GM11168 (cell line): ENCODE data around the gene OPA1.

Experiments
- in situ Hi-C: fragments of 300-500 bp; cut with MboI; formaldehyde crosslinking; loops from one replicate; pipeline ENCODE4 v1.12.0; 2022; ENCODE audit warnings: low sequenced_read_pairs; ENCODE audit not compliant: unreplicated experiment

OPA1 gene

GRCh38 chr3:193592841-193593667, at the start of gene OPA1:
TSS of gene OPA1 (plus strand) at chr3:193593208. CDS start at chr3:193593378, 170 bp downstream.
- in situ Hi-C loops = no loop called here

GRCh38 chr3:193544289-193544688, 48.7 kb upstream of the OPA1 start:
- in situ Hi-C loops = no loop called here

- in situ Hi-C loops = no loop called here
Measured at GRCh38 chr3:193545304-193545703, 47.7 kb upstream of the OPA1 start.

- in situ Hi-C loops = no loop called here
Measured at GRCh38 chr3:193546129-193546528, 46.9 kb upstream of the OPA1 start.

- in situ Hi-C loops = no loop called here
Measured at GRCh38 chr3:193548406-193548805, 44.6 kb upstream of the OPA1 start.

GRCh38 chr3:193552923-193553322, 40.1 kb upstream of the OPA1 start:
- in situ Hi-C loops = loop anchor here (25.0 kb wide), 2 partner anchors 491 to 741 kb away; no protein-coding TSS in a partner anchor

- in situ Hi-C loops = loop anchor here (25.0 kb wide), 2 partner anchors 491 to 741 kb away; no protein-coding TSS in a partner anchor
Measured at GRCh38 chr3:193553586-193553985, 39.4 kb upstream of the OPA1 start.

- in situ Hi-C loops = loop anchor here (25.0 kb wide), 2 partner anchors 493 to 743 kb away; no protein-coding TSS in a partner anchor
Measured at GRCh38 chr3:193554811-193555210, 38.2 kb upstream of the OPA1 start, which contains the start of gene ATP13A4. TSS of gene ATP13A4 (minus strand) at chr3:193554895. CDS start at chr3:193554799, 96 bp downstream.

- in situ Hi-C loops = loop anchor here (25.0 kb wide), 2 partner anchors 495 to 745 kb away; no protein-coding TSS in a partner anchor
Measured at GRCh38 chr3:193556841-193557240, 36.2 kb upstream of the OPA1 start.

- in situ Hi-C loops = loop anchor here (25.0 kb wide), 2 partner anchors 497 to 747 kb away; no protein-coding TSS in a partner anchor
Measured at GRCh38 chr3:193559100-193559499, 33.9 kb upstream of the OPA1 start.

- in situ Hi-C loops = loop anchor here (25.0 kb wide), 2 partner anchors 498 to 748 kb away; no protein-coding TSS in a partner anchor
Measured at GRCh38 chr3:193560091-193560490, 32.9 kb upstream of the OPA1 start.

- in situ Hi-C loops = loop anchor here (25.0 kb wide), 2 partner anchors 499 to 749 kb away; no protein-coding TSS in a partner anchor
Measured at GRCh38 chr3:193560870-193561269, 32.1 kb upstream of the OPA1 start.

- in situ Hi-C loops = loop anchor here (25.0 kb wide), 2 partner anchors 501 to 751 kb away; no protein-coding TSS in a partner anchor
Measured at GRCh38 chr3:193563426-193563825, 29.6 kb upstream of the OPA1 start.

- in situ Hi-C loops = loop anchor here (25.0 kb wide), 2 partner anchors 502 to 752 kb away; no protein-coding TSS in a partner anchor
Measured at GRCh38 chr3:193564012-193564411, 29.0 kb upstream of the OPA1 start.

- in situ Hi-C loops = loop anchor here (25.0 kb wide), 2 partner anchors 507 to 757 kb away; no protein-coding TSS in a partner anchor
Measured at GRCh38 chr3:193569119-193569518, 23.9 kb upstream of the OPA1 start.

GRCh38 chr3:193572426-193572908, 20.5 kb upstream of the OPA1 start:
- in situ Hi-C loops = loop anchor here (5.0 to 25.0 kb wide), 3 partner anchors 105 to 760 kb away; no protein-coding TSS in a partner anchor

GRCh38 chr3:193573403-193574191, 19.4 kb upstream of the OPA1 start:
- in situ Hi-C loops = loop anchor here (5.0 to 25.0 kb wide), 3 partner anchors 106 to 761 kb away; no protein-coding TSS in a partner anchor

GRCh38 chr3:193574488-193575070, 18.4 kb upstream of the OPA1 start:
- in situ Hi-C loops = loop anchor here (5.0 to 25.0 kb wide), 3 partner anchors 107 to 762 kb away; no protein-coding TSS in a partner anchor

GRCh38 chr3:193585530-193585929, 7.5 kb upstream of the OPA1 start:
- in situ Hi-C loops = no loop called here
